Esophagus muscularis mucosa (tissue), 4 donors: Measurements from ENCODE around the gene SLC5A6. TPM values are rescaled to one million over a fixed set of nuclear protein-coding genes. Genes with fewer than 3 reads are reported as not detected.

Experiments
- DNase-seq: peaks from one replicate; pipeline ENCODE4 v3.0.0-alpha.2; 2017; ENCODE audit errors: extremely low spot score
- H3K27ac ChIP-seq, 4 donors: fragments of 200-600 bp; sonication (generic); replicated peaks in 1 of 4; 1 replicate in 3 of 4; 2 replicates in 1 of 4; pipeline ENCODE4 v1.5.1; 2016 to 2019; ENCODE audit warnings: mild to moderate bottlenecking in 1 of 4
- H3K27me3 ChIP-seq, 4 donors: fragments of 200-600 bp; sonication (generic); one replicate each; pipeline versions ENCODE4 v1.5.1 to v1.6.0; 2016 to 2019
- H3K36me3 ChIP-seq, 4 donors: fragments of 200-600 bp; sonication (generic); one replicate each; pipeline ENCODE4 v1.5.1; 2016 to 2019
- H3K4me1 ChIP-seq, 4 donors: fragments of 200-600 bp; sonication (generic); one replicate each; pipeline ENCODE4 v1.5.1; 2016 to 2019
- H3K4me3 ChIP-seq, 4 donors: fragments of 200-600 bp; sonication (generic); 1 replicate in 2 of 4; 2 replicates in 2 of 4; pipeline ENCODE4 v1.5.1; 2016 to 2019; ENCODE audit warnings: mild to moderate bottlenecking in 4 of 4, moderate library complexity in 1 of 4
- H3K9me3 ChIP-seq, 4 donors: fragments of 200-600 bp; sonication (generic); 1 replicate in 3 of 4; 2 replicates in 1 of 4; pipeline ENCODE4 v1.5.1; 2016 to 2019
- EP300 ChIP-seq: sonication (generic); formaldehyde crosslinking; IDR thresholded peaks from one replicate; pipeline ENCODE4 v1.6.1; 2017; ENCODE audit warnings: antibody characterized with exemption
- POLR2A ChIP-seq: fragments of 450-650 bp; IDR thresholded peaks from one replicate; pipeline ENCODE4 v1.6.1; 2017; ENCODE audit warnings: antibody characterized with exemption, moderate library complexity, mild to moderate bottlenecking, low read depth
- POLR2AphosphoS5 ChIP-seq, 2 donors: sonication (generic); formaldehyde crosslinking; IDR thresholded peaks; one replicate each; pipeline ENCODE4 v1.6.1; 2017; ENCODE audit warnings: antibody characterized with exemption in 2 of 2
- WGBS: methylation state at CpG from one replicate; pipeline ENCODE4 v1.1.5; 2018; 5-methylcytosine and 5-hydroxymethylcytosine counted together
- intact Hi-C: fragments of 100-400 bp; cut with DNase I; formaldehyde crosslinking; loops from one replicate; pipeline ENCODE4 v1.15.1; 2023
- total RNA-seq, 4 donors: library from RNA; depleted of rRNA; stranded (reverse); fragments of >200 nt; gene quantifications; one replicate each; pipeline versions ENCODE4 v1.1.0 to v1.2.1, GENCODE V29; 2016
- TF ChIP-seq, protein P1 (sequence below), 3 experiments: fragments of 200-600 bp in 2 of 3; fragments of 450-650 bp in 1 of 3; sonication (generic) in 2 of 3; IDR thresholded peaks; one replicate each; pipeline ENCODE4 v1.5.1; 2017 to 2019; ENCODE audit warnings: antibody characterized with exemption in 3 of 3, mild to moderate bottlenecking in 2 of 3, moderate library complexity in 1 of 3

SLC5A6 gene
- total RNA-seq, 4 donors from 2014 or later: 7.5 to 21.5 (median 13.6) TPM

DNA sequence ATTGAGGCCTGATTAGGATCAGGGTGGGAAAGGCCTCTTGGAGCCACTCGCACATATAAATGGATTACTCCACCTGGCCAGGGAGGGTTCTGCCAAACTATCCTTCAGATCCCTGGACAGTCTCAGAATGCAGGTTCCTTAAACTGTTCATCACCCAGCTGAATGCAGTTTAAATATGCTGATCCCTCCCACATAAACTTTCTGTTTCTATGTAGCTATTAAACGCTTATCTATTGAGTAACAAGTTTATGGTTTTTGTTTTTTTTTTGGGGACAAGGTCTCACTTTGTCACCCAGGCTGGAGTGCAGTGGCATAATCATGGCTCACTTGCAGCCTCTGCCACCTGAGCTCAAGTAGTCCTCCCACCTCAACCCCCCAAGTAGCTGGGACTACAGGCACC lies 7.0 kb upstream of the SLC5A6 start:
- no peaks in the 10 kb centered on the region for H3K9me3 ChIP-seq
- no peak for TF ChIP-seq POLR2AphosphoS5 (IDR thresholded peaks at IDR 0.05)
- no peak for TF ChIP-seq EP300
- TF ChIP-seq, protein P1, sequence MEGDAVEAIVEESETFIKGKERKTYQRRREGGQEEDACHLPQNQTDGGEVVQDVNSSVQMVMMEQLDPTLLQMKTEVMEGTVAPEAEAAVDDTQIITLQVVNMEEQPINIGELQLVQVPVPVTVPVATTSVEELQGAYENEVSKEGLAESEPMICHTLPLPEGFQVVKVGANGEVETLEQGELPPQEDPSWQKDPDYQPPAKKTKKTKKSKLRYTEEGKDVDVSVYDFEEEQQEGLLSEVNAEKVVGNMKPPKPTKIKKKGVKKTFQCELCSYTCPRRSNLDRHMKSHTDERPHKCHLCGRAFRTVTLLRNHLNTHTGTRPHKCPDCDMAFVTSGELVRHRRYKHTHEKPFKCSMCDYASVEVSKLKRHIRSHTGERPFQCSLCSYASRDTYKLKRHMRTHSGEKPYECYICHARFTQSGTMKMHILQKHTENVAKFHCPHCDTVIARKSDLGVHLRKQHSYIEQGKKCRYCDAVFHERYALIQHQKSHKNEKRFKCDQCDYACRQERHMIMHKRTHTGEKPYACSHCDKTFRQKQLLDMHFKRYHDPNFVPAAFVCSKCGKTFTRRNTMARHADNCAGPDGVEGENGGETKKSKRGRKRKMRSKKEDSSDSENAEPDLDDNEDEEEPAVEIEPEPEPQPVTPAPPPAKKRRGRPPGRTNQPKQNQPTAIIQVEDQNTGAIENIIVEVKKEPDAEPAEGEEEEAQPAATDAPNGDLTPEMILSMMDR (IDR thresholded peaks at IDR 0.05): no peak
- TF ChIP-seq POLR2A: no peak
- WGBS: 91% methylated on average over 2 of the region's 2 CpGs
- H3K27me3 ChIP-seq: no peaks in the 10 kb centered on the region
- intact Hi-C loops: loop anchor here (10.0 kb wide), 1 partner anchor 156 kb away; the partner anchor contains the start of genes EIF2B4 and SNX17
- H3K4me3 ChIP-seq: no peak overlapping the region
- peaks cover under 1 to 61% (median 40%) of the 10 kb centered on the region in 4 donors for H3K36me3 ChIP-seq
- H3K27ac ChIP-seq: no peak overlapping the region
- H3K4me1 ChIP-seq: peaks cover 11 to 28% (median 18%) of the 10 kb centered on the region in 4 donors
- DNase-seq: no peak

DNA sequence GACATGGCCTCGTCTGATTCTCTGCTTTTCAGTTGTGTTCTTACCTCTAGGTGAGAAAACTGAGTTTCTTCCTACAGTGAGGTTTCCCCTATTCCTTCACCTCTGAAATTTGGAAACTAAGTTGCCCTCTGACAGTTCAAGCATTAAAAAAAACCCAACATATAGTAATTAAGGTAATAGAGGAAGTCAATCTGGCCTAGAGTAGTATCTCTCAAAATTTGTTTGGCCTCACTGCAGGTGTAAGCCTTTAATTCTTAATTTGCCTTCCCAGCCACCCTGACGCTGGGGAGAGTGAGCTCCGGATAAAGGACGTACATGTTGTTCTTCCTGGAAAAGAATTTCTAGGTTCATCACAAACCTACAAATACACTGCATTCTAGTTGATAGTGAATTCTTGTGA lies 6.5 kb upstream of the SLC5A6 start:
- Histone ChIP-seq H3K36me3 (peaks cover 0 to 57% (median 36%) of the 10 kb centered on the region in 4 donors), H3K27ac (no peak overlapping the region), H3K4me1 (peaks cover 16 to 33% (median 19%) of the 10 kb centered on the region in 4 donors), H3K9me3 (no peaks in the 10 kb centered on the region), H3K4me3 (no peak overlapping the region), H3K27me3 (no peaks in the 10 kb centered on the region)
- 96% methylated on average over 4 of the region's 4 CpGs for WGBS
- TF ChIP-seq EP300 (no peak), POLR2A (no peak), POLR2AphosphoS5 (IDR thresholded peaks at IDR 0.05) (no peak)
- TF ChIP-seq, protein P1 (IDR thresholded peaks at IDR 0.05): no peak
- DNase-seq: no peak
- intact Hi-C loops: loop anchor here (10.0 kb wide), 1 partner anchor 156 kb away; the partner anchor contains the start of genes EIF2B4 and SNX17

DNA sequence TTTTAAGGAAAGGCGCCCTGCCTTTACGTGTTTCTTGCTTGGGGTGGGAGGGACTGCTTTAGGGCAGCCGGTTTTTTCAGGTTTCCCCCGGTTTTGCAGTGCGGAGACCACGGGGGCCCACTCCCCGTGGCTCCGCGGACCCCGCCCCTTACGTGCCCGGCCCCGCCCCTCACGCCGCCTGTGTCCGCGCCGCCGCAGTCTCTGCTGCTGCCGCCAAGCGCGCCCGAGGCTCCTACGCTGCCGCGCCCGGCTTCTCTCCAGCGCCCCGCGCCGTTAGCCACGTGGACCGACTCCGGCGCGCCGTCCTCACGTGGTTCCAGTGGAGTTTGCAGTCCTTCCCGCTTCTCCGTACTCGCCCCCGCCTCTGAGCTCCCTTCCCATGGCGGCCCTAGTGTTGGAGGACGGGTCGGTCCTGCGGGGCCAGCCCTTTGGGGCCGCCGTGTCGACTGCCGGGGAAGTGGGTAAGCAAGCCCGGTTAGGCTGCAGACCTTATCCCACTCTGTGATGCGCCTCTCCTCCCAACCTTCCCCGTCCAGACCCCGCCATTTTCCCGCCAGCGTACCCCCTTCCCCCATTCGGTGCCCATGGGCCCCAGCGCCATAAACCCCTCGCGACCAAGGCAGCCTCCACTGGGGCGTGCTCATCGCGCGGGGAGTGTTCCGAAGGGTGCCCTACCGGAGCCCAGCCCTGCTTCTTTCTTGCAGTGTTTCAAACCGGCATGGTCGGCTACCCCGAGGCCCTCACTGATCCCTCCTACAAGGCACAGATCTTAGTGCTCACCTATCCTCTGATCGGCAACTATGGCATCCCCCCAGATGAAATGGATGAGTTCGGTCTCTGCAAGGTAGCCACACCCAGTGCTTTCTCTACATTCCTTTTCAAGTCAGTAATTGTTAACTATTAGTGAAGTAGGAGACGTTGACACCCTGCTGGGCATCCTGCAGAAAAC lies 5.4 kb upstream of the SLC5A6 start, which contains the start of gene CAD:
Gene CAD (plus strand): TSS at position 197 of the 949 bp plus-strand sequence. CDS start 183 bp downstream, at position 380.
- TF ChIP-seq EP300 (no peak), POLR2A (no peak), POLR2AphosphoS5 (IDR thresholded peaks at IDR 0.05) (peak; percentile 61 to 86)
- TF ChIP-seq, protein P1 (IDR thresholded peaks at IDR 0.05): peak; percentile 19 to 40 (median 37)
- intact Hi-C loops: loop anchor here (10.0 kb wide), 1 partner anchor 157 kb away; the partner anchor contains the start of genes EIF2B4 and SNX17
- no peaks in the 10 kb centered on the region for H3K27me3 ChIP-seq
- H3K36me3 ChIP-seq: peaks cover 0 to 50% (median 24%) of the 10 kb centered on the region in 4 donors
- H3K4me1 ChIP-seq: peaks cover 25 to 42% (median 29%) of the 10 kb centered on the region in 4 donors
- WGBS: under 1% methylated on average over 44 of the region's 72 CpGs
- H3K9me3 ChIP-seq: no peaks in the 10 kb centered on the region
- peak within 1 kb of the TSS; percentile 70 to 77 (median 72) for H3K27ac ChIP-seq
- peak; percentile 94 for DNase-seq
- H3K4me3 ChIP-seq: peak within 1 kb of the TSS; percentile 55 to 72 (median 72)

DNA sequence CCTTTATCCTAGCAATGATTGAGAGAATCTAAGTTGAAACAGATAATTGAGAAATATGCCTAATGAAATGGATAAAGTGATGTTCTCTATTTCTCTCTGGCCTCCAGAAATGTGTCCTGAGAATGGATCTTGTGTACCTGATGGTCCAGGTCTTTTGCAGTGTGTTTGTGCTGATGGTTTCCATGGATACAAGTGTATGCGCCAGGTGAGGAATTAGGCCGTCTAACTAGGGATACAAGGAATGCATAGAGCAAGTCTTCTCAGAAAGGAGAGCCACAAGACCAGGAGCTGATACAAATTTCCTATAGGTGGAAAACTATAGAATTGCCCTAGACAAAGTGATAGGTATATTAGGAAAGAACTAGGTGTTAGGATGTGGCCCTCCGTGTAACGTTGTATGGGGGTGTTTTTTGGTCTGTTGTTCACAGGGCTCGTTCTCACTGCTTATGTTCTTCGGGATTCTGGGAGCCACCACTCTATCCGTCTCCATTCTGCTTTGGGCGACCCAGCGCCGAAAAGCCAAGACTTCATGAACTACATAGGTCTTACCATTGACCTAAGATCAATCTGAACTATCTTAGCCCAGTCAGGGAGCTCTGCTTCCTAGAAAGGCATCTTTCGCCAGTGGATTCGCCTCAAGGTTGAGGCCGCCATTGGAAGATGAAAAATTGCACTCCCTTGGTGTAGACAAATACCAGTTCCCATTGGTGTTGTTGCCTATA lies 4.5 kb upstream of the SLC5A6 start:
- Histone ChIP-seq H3K9me3 (no peaks in the 10 kb centered on the region), H3K27ac (peak overlapping the region; percentile 70 to 77 (median 72)), H3K27me3 (no peaks in the 10 kb centered on the region), H3K4me1 (peaks cover 25 to 42% (median 29%) of the 10 kb centered on the region in 4 donors), H3K4me3 (peak overlapping the region; percentile 55 to 72 (median 72)), H3K36me3 (peaks cover 0 to 41% (median 18%) of the 10 kb centered on the region in 4 donors)
- TF ChIP-seq POLR2A (no peak), EP300 (no peak), POLR2AphosphoS5 (IDR thresholded peaks at IDR 0.05) (no peak)
- TF ChIP-seq, protein P1 (IDR thresholded peaks at IDR 0.05): no peak
- no peak for DNase-seq
- 80% methylated on average over 13 of the region's 13 CpGs for WGBS
- intact Hi-C loops: loop anchor here (10.0 kb wide), 1 partner anchor 158 kb away; the partner anchor contains the start of genes EIF2B4 and SNX17
